Small intestine (tissue), 7 donors: ENCODE results near the gene RSPO3. TPM values are rescaled to one million over a fixed set of nuclear protein-coding genes. Genes with fewer than 3 reads are reported as not detected.
"Not testable (repeated sequence)": the region's sequence is repeated elsewhere in the genome, so short reads cannot be mapped to it uniquely, and the experiment has no call there.

Experiments
- DNase-seq, 2 donors: peaks; one replicate each; pipeline versions ENCODE4 v3.0.0 to v3.0.0-alpha.2; 2013
- FAIRE-seq: peaks from 2 replicates; lab custom pipeline; 2012; peaks lifted over from hg19 to GRCh38; lab: Jason Lieb, UNC
- H3K27ac ChIP-seq, 3 donors: one replicate each; pipeline ENCODE4 v1.5.1; 2013; ENCODE audit warnings: low read length in 2 of 3, mild to moderate bottlenecking in 2 of 3, control low read depth in 1 of 3, inconsistent platforms in 1 of 3, low read depth in 1 of 3, moderate library complexity in 1 of 3
- H3K27me3 ChIP-seq, 3 donors: one replicate each; pipeline ENCODE4 v1.6.1; 2013; ENCODE audit warnings: low read length in 3 of 3, inconsistent platforms in 1 of 3; ENCODE audit not compliant: control insufficient read depth in 3 of 3, insufficient read depth in 3 of 3
- H3K36me3 ChIP-seq, 3 donors: one replicate each; pipeline ENCODE4 v1.6.1; 2013; ENCODE audit warnings: low read length in 3 of 3, inconsistent platforms in 1 of 3, low read depth in 1 of 3, mild to moderate bottlenecking in 1 of 3, moderate library complexity in 1 of 3; ENCODE audit not compliant: control insufficient read depth in 3 of 3, insufficient read depth in 2 of 3
- H3K4me1 ChIP-seq, 3 donors: one replicate each; pipeline ENCODE4 v1.6.1; 2013; ENCODE audit warnings: low read length in 2 of 3, inconsistent platforms in 1 of 3, low read depth in 1 of 3, mild to moderate bottlenecking in 1 of 3, moderate library complexity in 1 of 3; ENCODE audit not compliant: control insufficient read depth in 3 of 3, insufficient read depth in 2 of 3
- H3K4me3 ChIP-seq, 3 donors: one replicate each; pipeline ENCODE4 v1.5.1; 2013; ENCODE audit warnings: low read length in 3 of 3, control low read depth in 1 of 3, inconsistent platforms in 1 of 3, low read depth in 1 of 3, mild to moderate bottlenecking in 1 of 3, moderate library complexity in 1 of 3
- H3K9me3 ChIP-seq, 2 donors: one replicate each; pipeline ENCODE4 v1.6.1; 2013; ENCODE audit warnings: low read depth in 1 of 2, low read length in 1 of 2; ENCODE audit not compliant: control insufficient read depth in 2 of 2, insufficient read depth in 1 of 2
- WGBS, 3 donors: extraction: QIAGEN DNeasy Blood & Tissue Kit; methylation state at CpG; one replicate each; pipeline ENCODE4 v1.1.7; 2013; 5-methylcytosine and 5-hydroxymethylcytosine counted together
- polyA plus RNA-seq, 4 donors: library from polyadenylated mRNA; stranded (reverse) in 3 of 4; unstranded in 1 of 4; fragments of 200-250 nt in 3 of 4; fragments of 120-200 nt in 1 of 4; gene quantifications; one replicate each; pipeline versions ENCODE4 v1.2.1 to v1.2.3, GENCODE V29; 2013
- donor health status: healthy with polysubstance abuse.
- donor health status: control.
- donor health status: control.
- donor health status: Bipolar disorder and iron deficiency.
- donor health status: healthy.

Gene RSPO3
- polyA plus RNA-seq, 4 donors = 0.54 to 6.7 (median 1.6) TPM; not detected in 1

DNA sequence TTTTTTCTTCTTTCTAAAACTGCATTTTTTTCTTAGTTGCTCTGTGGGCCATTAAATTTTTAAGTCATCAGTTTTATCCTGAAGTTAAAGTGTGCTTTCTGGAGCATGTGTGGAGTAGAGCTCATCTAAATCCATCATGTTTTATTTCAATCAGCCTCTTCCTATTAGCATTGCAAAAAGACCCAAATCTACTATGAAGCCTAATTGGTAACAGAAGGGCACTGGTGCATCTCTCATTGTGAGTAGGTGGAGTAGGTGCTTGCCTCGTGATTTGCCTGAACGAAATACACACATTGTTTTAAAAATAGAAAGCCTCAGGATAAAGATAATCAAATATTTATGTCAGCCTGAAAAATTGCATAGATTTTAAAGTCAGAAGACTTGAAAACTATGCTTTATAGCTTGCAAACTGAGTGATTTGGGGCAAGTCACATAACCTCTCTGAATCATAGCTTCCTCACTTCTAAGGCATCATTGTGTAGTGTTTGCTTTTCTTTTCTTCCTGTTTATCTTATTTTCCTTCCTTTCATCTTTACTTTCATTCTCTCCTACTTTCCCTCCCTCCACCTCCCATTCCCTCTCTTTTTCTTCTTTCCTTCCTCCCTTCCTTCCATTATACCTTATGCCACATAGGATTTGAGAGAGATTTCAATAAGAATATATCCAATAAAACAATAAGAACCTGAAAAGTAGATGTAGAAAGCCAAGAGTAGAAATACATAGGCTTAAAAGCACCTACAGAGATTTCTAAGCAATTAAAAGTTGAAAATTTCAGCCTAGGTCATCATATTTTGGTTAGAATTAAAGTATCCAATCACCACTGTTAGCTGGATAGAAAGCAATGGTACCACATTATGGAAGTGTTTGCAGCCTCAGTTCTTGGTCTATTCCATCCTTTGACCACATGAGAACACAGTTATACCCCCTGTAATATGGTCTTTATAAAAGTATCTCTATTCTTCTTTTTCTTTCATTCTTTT lies 98.6 kb downstream of the RSPO3 start:
- FAIRE-seq (no peak), DNase-seq (no peak)
- no peaks in the 10 kb centered on the region for H3K4me1 ChIP-seq
- H3K27ac ChIP-seq = no peak overlapping the region
- no peaks in the 10 kb centered on the region for H3K9me3 ChIP-seq
- H3K27me3 ChIP-seq = no peaks in the 10 kb centered on the region
- H3K36me3 ChIP-seq = no peaks in the 10 kb centered on the region
- H3K4me3 ChIP-seq = no peak overlapping the region
- WGBS, 3 donors = 63 to 79% (median 71%) methylated on average over 2 of the region's 2 CpGs

DNA sequence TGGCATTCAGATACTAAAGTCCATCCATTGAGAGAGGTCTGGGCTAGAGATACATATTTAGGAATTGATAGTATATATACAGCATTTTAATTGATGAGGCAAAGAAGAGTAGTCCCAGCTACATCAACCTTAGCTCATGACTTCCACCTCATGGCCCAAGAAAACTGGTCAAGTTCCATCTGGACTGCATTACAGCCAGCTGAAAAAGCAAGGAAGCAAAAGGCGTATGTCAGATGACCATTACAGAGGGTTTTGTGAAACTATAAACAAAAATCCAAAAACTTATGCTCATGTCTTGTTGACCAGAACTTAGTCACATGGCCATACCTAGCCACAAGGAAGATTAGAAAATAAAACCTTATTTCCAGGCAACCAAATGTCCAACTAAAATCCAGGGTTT lies 101.4 kb downstream of the RSPO3 start:
- H3K27ac ChIP-seq = no peak overlapping the region
- no peaks in the 10 kb centered on the region for H3K27me3 ChIP-seq
- H3K36me3 ChIP-seq = no peaks in the 10 kb centered on the region
- no peak overlapping the region for H3K4me3 ChIP-seq
- H3K4me1 ChIP-seq = no peaks in the 10 kb centered on the region
- no peak for FAIRE-seq
- H3K9me3 ChIP-seq = no peaks in the 10 kb centered on the region
- 74 to 93% (median 88%) methylated on average over 1 of the region's 1 CpG for WGBS, 3 donors
- DNase-seq = no peak

DNA sequence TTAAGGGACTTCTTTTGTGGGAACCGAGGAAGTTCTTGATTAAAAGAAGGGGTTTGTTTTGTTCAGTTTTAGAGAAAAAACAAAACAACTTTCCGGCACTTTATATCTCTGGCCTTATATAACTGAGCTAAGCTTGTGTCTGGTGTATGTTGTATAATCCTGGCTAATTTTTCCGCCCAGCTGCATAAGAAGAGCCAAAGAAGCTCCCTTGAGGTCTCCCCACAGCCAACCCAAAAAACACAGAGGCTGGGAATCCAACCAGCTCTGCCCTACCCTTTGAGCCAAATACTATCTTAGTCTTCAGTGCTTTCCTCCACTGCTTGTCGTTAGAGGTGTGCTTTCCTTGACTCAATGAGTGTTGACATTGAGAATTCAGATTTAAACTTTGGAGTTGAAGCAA lies 102.7 kb downstream of the RSPO3 start:
- Histone ChIP-seq H3K9me3 (no peaks in the 10 kb centered on the region), H3K4me1 (no peaks in the 10 kb centered on the region), H3K4me3 (no peak overlapping the region), H3K27ac (no peak overlapping the region), H3K27me3 (no peaks in the 10 kb centered on the region), H3K36me3 (no peaks in the 10 kb centered on the region)
- DNase-seq = no peak
- 83 to 86% (median 84%) methylated on average over 4 of the region's 4 CpGs for WGBS, 3 donors
- no peak for FAIRE-seq

DNA sequence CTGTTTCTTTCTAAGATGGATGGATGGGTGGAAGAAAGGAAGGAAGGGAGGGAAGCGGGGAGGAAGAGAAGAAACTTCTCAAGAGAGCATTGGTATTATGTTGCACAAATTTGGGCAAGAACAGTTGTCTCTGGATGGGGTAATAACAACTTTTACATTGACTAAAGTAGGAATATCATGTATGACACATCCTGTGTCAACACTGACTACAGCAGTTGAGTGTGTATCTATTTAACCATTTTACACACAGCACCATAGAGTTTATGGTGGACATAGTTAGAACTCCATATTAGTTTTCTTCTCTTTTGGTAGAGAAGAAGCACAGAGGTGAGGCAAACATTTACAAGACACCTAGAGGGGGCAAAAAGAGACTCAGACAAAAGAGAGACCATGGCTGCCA lies 103.9 kb downstream of the RSPO3 start:
- Histone ChIP-seq H3K9me3 (no peaks in the 10 kb centered on the region), H3K27me3 (no peaks in the 10 kb centered on the region), H3K4me1 (no peaks in the 10 kb centered on the region), H3K4me3 (no peak overlapping the region), H3K36me3 (no peaks in the 10 kb centered on the region), H3K27ac (no peak overlapping the region)
- FAIRE-seq = no peak
- no peak for DNase-seq
- 9 to 76% (median 44%) methylated on average over 1 of the region's 1 CpG for WGBS, 3 donors

DNA sequence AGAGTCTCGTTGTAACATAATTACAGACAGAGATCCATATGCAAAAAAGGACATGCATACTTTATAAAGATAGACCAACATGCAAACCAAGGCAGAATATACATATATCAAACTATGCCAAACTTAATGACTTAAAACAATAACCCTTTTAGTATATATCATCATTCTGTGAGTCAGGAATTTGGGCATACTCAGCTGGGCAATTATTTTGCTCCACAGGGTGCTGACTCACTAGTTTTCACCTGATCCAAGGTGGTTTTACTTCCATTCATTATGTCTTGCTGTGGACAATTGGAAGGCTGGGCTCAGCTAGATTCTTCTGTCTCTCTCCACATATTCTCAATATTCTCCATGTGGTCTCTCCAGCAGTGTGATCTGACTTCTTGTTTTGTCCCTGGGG lies 107.0 kb downstream of the RSPO3 start:
- Histone ChIP-seq H3K27ac (no peak overlapping the region), H3K4me1 (no peaks in the 10 kb centered on the region), H3K4me3 (no peak overlapping the region), H3K27me3 (no peaks in the 10 kb centered on the region), H3K9me3 (no peaks in the 10 kb centered on the region), H3K36me3 (no peaks in the 10 kb centered on the region)
- FAIRE-seq = no peak
- no peak for DNase-seq
- WGBS, 3 donors = 63 to 86% (median 79%) methylated on average over 1 of the region's 1 CpG

DNA sequence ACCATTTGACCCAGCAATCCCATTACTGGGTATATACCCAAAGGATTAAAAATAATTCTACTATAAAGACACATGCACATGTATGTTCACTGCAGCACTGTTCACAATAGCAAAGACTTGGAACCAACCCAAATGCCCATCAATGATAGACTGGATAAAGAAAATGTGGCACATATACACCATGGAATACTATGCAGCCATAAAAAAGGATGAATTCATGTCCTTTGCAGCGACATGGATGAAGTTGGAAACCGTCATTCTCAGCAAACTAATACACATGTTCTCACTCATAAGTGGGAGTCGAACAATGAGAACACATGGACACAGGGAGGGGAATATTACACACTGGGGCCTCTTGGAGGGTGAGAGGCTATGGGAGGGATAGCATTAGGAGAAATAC lies 115.3 kb downstream of the RSPO3 start:
- 81 to 84% (median 82%) methylated on average over 3 of the region's 3 CpGs for WGBS, 3 donors
- H3K36me3 ChIP-seq, DNase-seq, H3K4me3 ChIP-seq, H3K4me1 ChIP-seq, H3K27me3 ChIP-seq, H3K9me3 ChIP-seq, H3K27ac ChIP-seq, FAIRE-seq: not testable (repeated sequence)

DNA sequence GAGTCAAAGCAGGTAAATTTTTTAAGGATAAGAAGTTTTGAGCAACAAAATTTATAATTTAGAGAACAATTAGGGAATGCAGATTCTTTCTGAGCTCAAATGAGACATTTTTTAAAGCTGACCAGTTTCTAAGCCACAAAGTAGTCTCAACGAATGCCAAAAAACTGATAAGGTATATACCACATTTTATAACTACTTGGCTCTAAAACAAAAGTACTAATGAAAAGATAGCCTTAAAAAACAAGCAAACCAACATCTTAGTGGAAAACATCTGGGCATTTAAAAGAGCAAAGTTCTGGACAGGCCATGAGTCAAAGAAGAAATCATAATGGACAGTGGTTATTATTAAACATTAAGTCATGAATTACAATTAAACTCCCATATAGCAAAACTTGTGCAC lies 125.0 kb downstream of the RSPO3 start:
- no peaks in the 10 kb centered on the region for H3K4me1 ChIP-seq
- no peaks in the 10 kb centered on the region for H3K36me3 ChIP-seq
- H3K27ac ChIP-seq = no peak overlapping the region
- WGBS, 3 donors = 21 to 62% (median 38%) methylated on average over 1 of the region's 1 CpG
- no peak overlapping the region for H3K4me3 ChIP-seq
- H3K9me3 ChIP-seq = no peaks in the 10 kb centered on the region
- DNase-seq (no peak), FAIRE-seq (no peak)
- H3K27me3 ChIP-seq = no peaks in the 10 kb centered on the region
